GM23248 (cell line): ENCODE data around the gene HAND1. TPM values are rescaled to one million over a fixed set of nuclear protein-coding genes. Genes with fewer than 3 reads are reported as not detected.

Source experiments
- DNase-seq: peaks from one replicate; pipeline ENCODE4 v3.0.0-alpha.2; 2015
- H2AFZ ChIP-seq: fragments of 200-600 bp; sonication (generic); 2 replicates; pipeline ENCODE4 v1.6.1; 2016; ENCODE audit warnings: antibody characterized with exemption
- H3F3A ChIP-seq: fragments of 200-600 bp; sonication (generic); 2 replicates; pipeline ENCODE4 v1.6.1; 2016; ENCODE audit warnings: mild to moderate bottlenecking, antibody characterized with exemption, mixed run types; ENCODE audit not compliant: insufficient read depth
- H3K27ac ChIP-seq: fragments of 200-600 bp; sonication (generic); 2 replicates; pipeline ENCODE4 v1.5.1; 2016; ENCODE audit warnings: mild to moderate bottlenecking
- H3K27me3 ChIP-seq: fragments of 200-600 bp; sonication (generic); replicated peaks from 2 replicates; pipeline ENCODE4 v1.6.1; 2016; ENCODE audit warnings: mild to moderate bottlenecking; ENCODE audit not compliant: insufficient read depth
- H3K36me3 ChIP-seq: fragments of 200-600 bp; sonication (generic); 2 replicates; pipeline ENCODE4 v1.6.1; 2016; ENCODE audit warnings: low read depth, mild to moderate bottlenecking
- H3K4me1 ChIP-seq: fragments of 200-600 bp; sonication (generic); 2 replicates; pipeline ENCODE4 v1.6.1; 2016; ENCODE audit warnings: mild to moderate bottlenecking; ENCODE audit not compliant: insufficient read depth
- H3K4me2 ChIP-seq: fragments of 200-600 bp; sonication (generic); one replicate; pipeline ENCODE4 v1.6.1; 2016; ENCODE audit warnings: mild to moderate bottlenecking; ENCODE audit not compliant: unreplicated experiment
- H3K4me3 ChIP-seq: fragments of 200-600 bp; sonication (generic); 2 replicates; pipeline ENCODE4 v1.5.1; 2016; ENCODE audit warnings: mild to moderate bottlenecking
- H3K79me2 ChIP-seq: fragments of 200-600 bp; sonication (generic); 2 replicates; pipeline ENCODE4 v1.6.1; 2016; ENCODE audit warnings: mild to moderate bottlenecking; ENCODE audit not compliant: insufficient read depth
- H3K9ac ChIP-seq: fragments of 200-600 bp; sonication (generic); 2 replicates; pipeline ENCODE4 v1.6.1; 2016; ENCODE audit warnings: mild to moderate bottlenecking
- H3K9me2 ChIP-seq: fragments of 200-600 bp; sonication (generic); 2 replicates; pipeline ENCODE4 v1.6.1; 2016; ENCODE audit warnings: mixed run types, mild to moderate bottlenecking, moderate library complexity; ENCODE audit not compliant: insufficient read depth
- H3K9me3 ChIP-seq: fragments of 200-600 bp; sonication (generic); one replicate; pipeline ENCODE4 v1.6.1; 2017; ENCODE audit warnings: low read depth
- H4K20me1 ChIP-seq: fragments of 200-600 bp; sonication (generic); 2 replicates; pipeline ENCODE4 v1.6.0; 2016; ENCODE audit not compliant: insufficient read depth
- EZH2 ChIP-seq: fragments of 200-600 bp; sonication (generic); IDR thresholded peaks from 2 replicates; pipeline ENCODE4 v1.6.1; 2018; ENCODE audit warnings: antibody characterized with exemption, mild to moderate bottlenecking; ENCODE audit not compliant: insufficient read depth, poor library complexity, severe bottlenecking
- EZH2phosphoT487 ChIP-seq: fragments of 200-600 bp; sonication (generic); IDR thresholded peaks from 2 replicates; pipeline ENCODE4 v1.6.1; 2018; ENCODE audit warnings: antibody characterized with exemption, moderate library complexity, mild to moderate bottlenecking, low read depth; ENCODE audit not compliant: insufficient read depth
- WGBS, 2 experiments: methylation state at CpG; one replicate each; pipeline ENCODE4 v1.1.6; 2015 to 2017; ENCODE audit warnings: low lambda C conversion rate in 2 of 2, low coverage in 1 of 2; ENCODE audit errors: missing lambda C conversion rate in 2 of 2; 5-methylcytosine and 5-hydroxymethylcytosine counted together
- in situ Hi-C: fragments of 300-500 bp; cut with MboI; formaldehyde crosslinking; loops from 2 replicates; pipeline ENCODE4 v1.15.0; 2020
- polyA plus RNA-seq: library from polyadenylated mRNA; unstranded; fragments of >200 nt; fragmentation: Nextera tagmentation; extraction: Ambion mirVana; gene quantifications from 2 replicates; pipeline ENCODE4 v1.2.1, GENCODE V29; 2016
- total RNA-seq: library from RNA; depleted of rRNA; stranded (reverse); fragments of >200 nt; shearing (Covaris generic); gene quantifications from 2 replicates; pipeline ENCODE4 v1.2.3, GENCODE V29; 2014; rRNA removed

Gene HAND1
- total and polyA plus RNA-seq, 2 experiments from 2014 or later: not detected

GRCh38 chr5:154428208-154428607, 49.8 kb downstream of the HAND1 start:
- in situ Hi-C loops: no loop called here
- no peak overlapping the region for H3K9ac ChIP-seq

More at GRCh38 chr5:154428208-154428607, 49.8 kb downstream of the HAND1 start:
- 94 to 96% methylated on average over 3 of the region's 3 CpGs for WGBS, 2 experiments
- no peak overlapping the region for H3K27ac ChIP-seq
- no peaks in the 10 kb centered on the region for H3K4me1 ChIP-seq
- peaks cover 2% of the 10 kb centered on the region for H3K9me3 ChIP-seq
- H2AFZ ChIP-seq: no peak overlapping the region
- no peaks in the 10 kb centered on the region for H3K36me3 ChIP-seq
- DNase-seq: no peak
- H3K9me2 ChIP-seq: no peaks in the 10 kb centered on the region
- no peak overlapping the region for H3K4me2 ChIP-seq
- H3F3A ChIP-seq: peaks cover 16% of the 10 kb centered on the region; the same call in 1 of the 2 replicates
- TF ChIP-seq EZH2phosphoT487 (no peak), EZH2 (no peak)
- H4K20me1 ChIP-seq: no peaks in the 10 kb centered on the region
- H3K79me2 ChIP-seq: no peaks in the 10 kb centered on the region
- H3K4me3 ChIP-seq: no peak overlapping the region
- H3K27me3 ChIP-seq: no peaks in the 10 kb centered on the region

Other genes starting within 250 kb of the HAND1 start
- gene SAP30L, start 32.2 kb downstream of the HAND1 start, total RNA-seq: 26.0 and 45.9 TPM in 2 replicates
- 6.1 and 9.4 TPM in 2 replicates for gene SAP30L, start 32.2 kb downstream of the HAND1 start, polyA plus RNA-seq